Astrocyte (in vitro differentiated cells and primary cell): ENCODE measurements around the gene PKD2L2. TPM values are rescaled to one million over a fixed set of nuclear protein-coding genes. Genes with fewer than 3 reads are reported as not detected.

Experiments used
- DNase-seq: peaks from one replicate; pipeline ENCODE4 v3.0.0-alpha.2; 2010; ENCODE audit warnings: low read depth
- FAIRE-seq: peaks from 2 replicates; lab custom pipeline; 2011; peaks lifted over from hg19 to GRCh38; lab: Jason Lieb, UNC
- H2AFZ ChIP-seq: 2 replicates; pipeline ENCODE4 v1.6.0; 2012; ENCODE audit warnings: low read depth, low read length, inconsistent platforms
- H3K27ac ChIP-seq: 2 replicates; pipeline ENCODE4 v1.5.1; 2011; ENCODE audit warnings: low read depth, low read length, inconsistent platforms
- H3K27me3 ChIP-seq: 2 replicates; pipeline ENCODE4 v1.6.0; 2011; ENCODE audit warnings: low read length, inconsistent platforms; ENCODE audit not compliant: insufficient read depth
- H3K36me3 ChIP-seq: 2 replicates; pipeline ENCODE4 v1.5.1; 2011; ENCODE audit warnings: low read length, inconsistent platforms; ENCODE audit not compliant: insufficient read depth
- H3K4me1 ChIP-seq: 2 replicates; pipeline ENCODE4 v1.5.1; 2011; ENCODE audit warnings: low read length, inconsistent platforms; ENCODE audit not compliant: insufficient read depth
- H3K4me2 ChIP-seq: 2 replicates; pipeline ENCODE4 v1.6.0; 2012; ENCODE audit warnings: low read length, inconsistent platforms
- H3K4me3 ChIP-seq: 2 replicates; pipeline ENCODE4 v1.5.1; 2011; ENCODE audit warnings: low read depth, mild to moderate bottlenecking, low read length, inconsistent platforms; ENCODE audit not compliant: insufficient read depth
- H3K79me2 ChIP-seq: 2 replicates; pipeline ENCODE4 v1.6.0; 2012; ENCODE audit warnings: mild to moderate bottlenecking, low read length, inconsistent platforms; ENCODE audit not compliant: insufficient read depth
- H3K9ac ChIP-seq: 2 replicates; pipeline ENCODE4 v1.6.0; 2012; ENCODE audit warnings: mild to moderate bottlenecking, low read length, inconsistent platforms
- H3K9me3 ChIP-seq: 2 replicates; pipeline ENCODE4 v1.5.1; 2012; ENCODE audit warnings: low read depth, mild to moderate bottlenecking, low read length, inconsistent platforms; ENCODE audit not compliant: insufficient read depth
- H4K20me1 ChIP-seq: 2 replicates; pipeline ENCODE4 v1.6.0; 2012; ENCODE audit warnings: low read length, inconsistent platforms; ENCODE audit not compliant: insufficient read depth
- H3K27ac Mint-ChIP-seq: one replicate; pipeline ENCODE4 v1.8.0; 2021; ENCODE audit warnings: mild to moderate bottlenecking, mixed read lengths; ENCODE audit not compliant: unreplicated experiment
- H3K27me3 Mint-ChIP-seq: one replicate; pipeline ENCODE4 v1.8.0; 2021; ENCODE audit warnings: low read depth, mixed read lengths; ENCODE audit not compliant: unreplicated experiment
- H3K36me3 Mint-ChIP-seq: one replicate; pipeline ENCODE4 v1.8.0; 2021; ENCODE audit warnings: low read depth, mixed read lengths; ENCODE audit not compliant: unreplicated experiment
- H3K4me1 Mint-ChIP-seq: one replicate; pipeline ENCODE4 v1.8.0; 2021; ENCODE audit warnings: low read depth, mixed read lengths; ENCODE audit not compliant: unreplicated experiment
- H3K4me3 Mint-ChIP-seq: one replicate; pipeline ENCODE4 v1.8.0; 2021; ENCODE audit warnings: mild to moderate bottlenecking, moderate library complexity, mixed read lengths; ENCODE audit not compliant: unreplicated experiment
- H3K9me3 Mint-ChIP-seq: one replicate; pipeline ENCODE4 v1.8.0; 2021; ENCODE audit warnings: mild to moderate bottlenecking, mixed read lengths; ENCODE audit not compliant: unreplicated experiment
- CTCF ChIP-seq: IDR thresholded peaks from 2 replicates; pipeline ENCODE4 v1.5.1; 2011; ENCODE audit warnings: low read depth, mild to moderate bottlenecking, inconsistent platforms, low read length, moderate library complexity; ENCODE audit not compliant: insufficient read depth
- EZH2 ChIP-seq: IDR thresholded peaks from 2 replicates; pipeline ENCODE4 v1.6.1; 2012; ENCODE audit warnings: mild to moderate bottlenecking, low read length, inconsistent platforms; ENCODE audit not compliant: insufficient read depth
- total RNA-seq: library from RNA; stranded (reverse); gene quantifications from 2 replicates; pipeline ENCODE4 v1.2.1, GENCODE V29; 2021

PKD2L2 gene
- total RNA-seq, 1 donor from 2014 or later = not detected

- no peak overlapping the region for H3K9ac ChIP-seq
- Mint-ChIP-seq H3K36me3 (peaks cover 8% of the 10 kb centered on the region), H3K27me3 (no peaks in the 10 kb centered on the region), H3K9me3 (no peaks in the 10 kb centered on the region), H3K27ac (no peak overlapping the region), H3K4me1 (peaks cover 6% of the 10 kb centered on the region), H3K4me3 (no peak overlapping the region)
- FAIRE-seq (no peak), DNase-seq (no peak)
- H3K4me1 ChIP-seq = no peaks in the 10 kb centered on the region
- peaks cover 3% of the 10 kb centered on the region for H4K20me1 ChIP-seq
- H3K4me3 ChIP-seq = no peak overlapping the region
- no peaks in the 10 kb centered on the region for H3K27me3 ChIP-seq
- H2AFZ ChIP-seq = no peak overlapping the region
- peaks cover 4% of the 10 kb centered on the region for H3K36me3 ChIP-seq
- no peak overlapping the region for H3K4me2 ChIP-seq
- no peaks in the 10 kb centered on the region for H3K9me3 ChIP-seq
- TF ChIP-seq EZH2 (no peak), CTCF (no peak)
- no peaks in the 10 kb centered on the region for H3K79me2 ChIP-seq
- H3K27ac ChIP-seq = no peak overlapping the region
Measured at GRCh38 chr5:137975208-137975607, 86.0 kb downstream of the PKD2L2 start.

GRCh38 chr5:137989419-137989818, 100.2 kb downstream of the PKD2L2 start:
- Histone ChIP-seq H3K9ac (no peak overlapping the region), H3K4me3 (no peak overlapping the region), H3K9me3 (no peaks in the 10 kb centered on the region), H3K4me1 (no peaks in the 10 kb centered on the region), H4K20me1 (peaks cover 28% of the 10 kb centered on the region), H3K27me3 (no peaks in the 10 kb centered on the region), H3K4me2 (no peak overlapping the region), H2AFZ (no peak overlapping the region), H3K27ac (no peak overlapping the region), H3K36me3 (peaks cover 3% of the 10 kb centered on the region), H3K79me2 (peaks cover 31% of the 10 kb centered on the region)
- TF ChIP-seq EZH2 (no peak), CTCF (no peak)
- FAIRE-seq (no peak), DNase-seq (no peak)
- Mint-ChIP-seq H3K36me3 (no peaks in the 10 kb centered on the region), H3K9me3 (no peaks in the 10 kb centered on the region), H3K4me3 (no peak overlapping the region), H3K4me1 (peaks cover 1% of the 10 kb centered on the region), H3K27me3 (no peaks in the 10 kb centered on the region), H3K27ac (no peak overlapping the region)

Other genes with a start within 250 kb of the PKD2L2 start
- 8.9 and 11.8 TPM in 2 replicates for gene KLHL3, start 153.4 kb upstream of the PKD2L2 start, total RNA-seq
- 29.5 and 30.2 TPM in 2 replicates for gene HNRNPA0, start 135.1 kb upstream of the PKD2L2 start, total RNA-seq
- gene MYOT, start 21.6 kb upstream of the PKD2L2 start, total RNA-seq = not detected in 2 replicates
- gene FAM13B, start 143.6 kb downstream of the PKD2L2 start, total RNA-seq = 25.3 and 32.0 TPM in 2 replicates
- not detected in 2 replicates for gene WNT8A, start 194.6 kb downstream of the PKD2L2 start, total RNA-seq
- gene NME5, start 250.0 kb downstream of the PKD2L2 start, total RNA-seq = 2.9 and 3.2 TPM in 2 replicates